Nephron (organoid): ENCODE results near the gene CLEC16A.
A peak's percentile ranks its signal among the peaks of the same experiment; 100 is the strongest.

Experiments
- H3K27ac Mint-ChIP-seq, 3 experiments: 2 replicates each; pipeline ENCODE4 v1.8.0; 2020; ENCODE audit warnings: mixed read lengths in 3 of 3, mild to moderate bottlenecking in 2 of 3, moderate library complexity in 1 of 3
- H3K27me3 Mint-ChIP-seq: 2 replicates; pipeline ENCODE4 v1.8.0; 2021; ENCODE audit warnings: low read depth, mild to moderate bottlenecking, moderate library complexity, mixed read lengths
- H3K36me3 Mint-ChIP-seq: 2 replicates; pipeline ENCODE4 v1.8.0; 2020; ENCODE audit warnings: low read depth, mixed read lengths
- H3K4me1 Mint-ChIP-seq: 2 replicates; pipeline ENCODE4 v1.8.0; 2020; ENCODE audit warnings: mixed read lengths
- H3K4me3 Mint-ChIP-seq, 3 experiments: 2 replicates each; pipeline ENCODE4 v1.8.0; 2020; ENCODE audit warnings: mild to moderate bottlenecking in 3 of 3, mixed read lengths in 3 of 3, moderate library complexity in 2 of 3
- H3K9me3 Mint-ChIP-seq: 2 replicates; pipeline ENCODE4 v1.8.0; 2020; ENCODE audit warnings: mixed read lengths
- CTCF ChIP-seq, 3 experiments: fragments of 200-600 bp; sonication (generic); IDR thresholded peaks; one replicate each; pipeline ENCODE4 v1.5.0; 2021; ENCODE audit warnings: antibody characterized with exemption in 3 of 3; ENCODE audit not compliant: unreplicated experiment in 3 of 3

CLEC16A gene

GRCh38 chr16:11082860-11083388 lies 138.6 kb downstream of the CLEC16A start:
- H3K4me3 Mint-ChIP-seq, result no peak overlapping the region
- no peaks in the 10 kb centered on the region for H3K9me3 Mint-ChIP-seq
- H3K27me3 Mint-ChIP-seq, result no peaks in the 10 kb centered on the region
- no peaks in the 10 kb centered on the region for H3K36me3 Mint-ChIP-seq
- TF ChIP-seq CTCF (IDR thresholded peaks at IDR 0.05; ENCODE audit: unreplicated experiment in 3 of 3), result no peak
- peak overlapping the region; percentile 97 to 99 (median 99) for H3K27ac Mint-ChIP-seq
- peaks cover 93% of the 10 kb centered on the region for H3K4me1 Mint-ChIP-seq

- peak overlapping the region; percentile 2 to 14 (median 7) for H3K4me3 Mint-ChIP-seq
- TF ChIP-seq CTCF (IDR thresholded peaks at IDR 0.05; ENCODE audit: unreplicated experiment in 3 of 3), result no peak
- H3K36me3 Mint-ChIP-seq, result no peaks in the 10 kb centered on the region
- no peaks in the 10 kb centered on the region for H3K27me3 Mint-ChIP-seq
- H3K27ac Mint-ChIP-seq, result peak overlapping the region; percentile 97 to 99 (median 99)
- H3K9me3 Mint-ChIP-seq, result no peaks in the 10 kb centered on the region
- peaks cover 85% of the 10 kb centered on the region for H3K4me1 Mint-ChIP-seq
These were observed 140.1 kb downstream of the CLEC16A start for GRCh38 chr16:11084484-11084875.

GRCh38 chr16:11084876-11085485 lies 140.6 kb downstream of the CLEC16A start:
- H3K9me3 Mint-ChIP-seq, result no peaks in the 10 kb centered on the region
- H3K4me1 Mint-ChIP-seq, result peaks cover 85% of the 10 kb centered on the region
- no peaks in the 10 kb centered on the region for H3K27me3 Mint-ChIP-seq
- no peak for TF ChIP-seq CTCF (IDR thresholded peaks at IDR 0.05; ENCODE audit: unreplicated experiment in 3 of 3)
- peak overlapping the region; percentile 97 to 99 (median 99) for H3K27ac Mint-ChIP-seq
- peak overlapping the region; percentile 1 to 62 (median 53) for H3K4me3 Mint-ChIP-seq
- H3K36me3 Mint-ChIP-seq, result no peaks in the 10 kb centered on the region

GRCh38 chr16:11085916-11086315 lies 141.6 kb downstream of the CLEC16A start:
- Mint-ChIP-seq H3K27ac (peak overlapping the region; percentile 97 to 99 (median 99)), H3K27me3 (no peaks in the 10 kb centered on the region), H3K4me3 (no peak overlapping the region), H3K36me3 (no peaks in the 10 kb centered on the region), H3K4me1 (peaks cover 82% of the 10 kb centered on the region), H3K9me3 (no peaks in the 10 kb centered on the region)
- TF ChIP-seq CTCF (IDR thresholded peaks at IDR 0.05; ENCODE audit: unreplicated experiment in 3 of 3), result no peak

- no peaks in the 10 kb centered on the region for H3K27me3 Mint-ChIP-seq
- H3K4me1 Mint-ChIP-seq, result peaks cover 71% of the 10 kb centered on the region
- H3K4me3 Mint-ChIP-seq, result no peak overlapping the region
- H3K9me3 Mint-ChIP-seq, result no peaks in the 10 kb centered on the region
- TF ChIP-seq CTCF (IDR thresholded peaks at IDR 0.05; ENCODE audit: unreplicated experiment in 3 of 3), result no peak
- peak overlapping the region; percentile 25 to 99 (median 78) for H3K27ac Mint-ChIP-seq
- no peaks in the 10 kb centered on the region for H3K36me3 Mint-ChIP-seq
These were observed 143.3 kb downstream of the CLEC16A start for GRCh38 chr16:11087691-11088073.
